Fibroblast of peridontal ligament (primary cell): ENCODE measurements around the gene NUP205.
"Not testable (repeated sequence)": the region's sequence is repeated elsewhere in the genome, so short reads cannot be mapped to it uniquely, and the experiment has no call there.

Source experiments
- DNase-seq: peaks from one replicate; pipeline ENCODE4 v3.0.0-alpha.2; 2010; ENCODE audit errors: extremely low read depth

Gene NUP205

GRCh38 chr7:135618510-135618909, 60.8 kb downstream of the NUP205 start:
- DNase-seq: no peak

GRCh38 chr7:135620447-135620846, 62.7 kb downstream of the NUP205 start:
- peak; percentile 30 for DNase-seq

- peak; percentile 96 for DNase-seq
These were observed 63.5 kb downstream of the NUP205 start for GRCh38 chr7:135620980-135621850.

GRCh38 chr7:135634191-135634878, 76.6 kb downstream of the NUP205 start:
- no peak for DNase-seq

- not testable (repeated sequence) for DNase-seq
These were observed 82.0 kb downstream of the NUP205 start for GRCh38 chr7:135639690-135640089.

GRCh38 chr7:135644154-135644553, 86.4 kb downstream of the NUP205 start:
- no peak for DNase-seq

- DNase-seq: no peak
These were observed 87.0 kb downstream of the NUP205 start for GRCh38 chr7:135644729-135645128.

GRCh38 chr7:135645296-135645904, 87.7 kb downstream of the NUP205 start:
- peak; percentile 77 for DNase-seq

- DNase-seq: no peak
These were observed 90.0 kb downstream of the NUP205 start for GRCh38 chr7:135647755-135648154.

GRCh38 chr7:135648235-135648634, 90.5 kb downstream of the NUP205 start:
- no peak for DNase-seq

GRCh38 chr7:135650831-135651573, 93.3 kb downstream of the NUP205 start:
- DNase-seq: peak; percentile 67

GRCh38 chr7:135653340-135654080, 95.8 kb downstream of the NUP205 start:
- no peak for DNase-seq

- no peak for DNase-seq
These were observed 100.8 kb downstream of the NUP205 start for GRCh38 chr7:135658564-135658963.

- no peak for DNase-seq
These were observed 101.6 kb downstream of the NUP205 start for GRCh38 chr7:135659159-135659846.

- DNase-seq: no peak
These were observed 103.8 kb downstream of the NUP205 start for GRCh38 chr7:135661311-135662122.

- no peak for DNase-seq
These were observed 104.3 kb downstream of the NUP205 start for GRCh38 chr7:135662123-135662372.

- DNase-seq: peak; percentile 92
These were observed 104.8 kb downstream of the NUP205 start, which contains the start of gene STMP1 for GRCh38 chr7:135662373-135663114. STMP1 (plus strand) TSS chr7:135662514.

- DNase-seq: peak; percentile 69
These were observed 106.4 kb downstream of the NUP205 start for GRCh38 chr7:135664046-135664589.

- no peak for DNase-seq
These were observed 107.3 kb downstream of the NUP205 start for GRCh38 chr7:135665042-135665441.
